IMR-90 (cell line): ENCODE measurements around the gene SCIN. TPM values are rescaled to one million over a fixed set of nuclear protein-coding genes. Genes with fewer than 3 reads are reported as not detected.
A peak's percentile ranks its signal among the peaks of the same experiment; 100 is the strongest.

Experiments used
- ATAC-seq: fragments of 200-7000 bp; cut with Tn5 transposase; 2 replicates; pipeline ENCODE4 v1.9.1; 2020; ENCODE audit warnings: low read depth, mild to moderate bottlenecking, moderate library complexity
- BruUV-seq: library from RNA; stranded (reverse); fragments of 400-500 nt; replicated peaks from 2 replicates; lab custom pipeline; 2021; lab: Mats Ljungman, UMichigan
- CTCF ChIA-PET: fragments of 300-600 bp; formaldehyde crosslinking; extraction: SDS; loops from one replicate; lab custom pipeline; 2021; ENCODE audit warnings: antibody characterized with exemption; lab: Yijun Ruan, JAX
- POLR2A ChIA-PET: fragments of 300-600 bp; sonication (Branson Sonifier 250); formaldehyde crosslinking; loops from one replicate; lab custom pipeline; 2022; ENCODE audit warnings: antibody characterized with exemption; ENCODE audit not compliant: unreplicated experiment; lab: Charles Lee
- DNase-seq: peaks from one replicate; pipeline ENCODE4 v3.0.0; 2013
- H2AFZ ChIP-seq: replicated peaks from 2 replicates; pipeline ENCODE3; 2013; ENCODE audit warnings: low read length, mild to moderate bottlenecking; ENCODE audit not compliant: poor library complexity
- H2AK5ac ChIP-seq: 2 replicates; pipeline ENCODE4 v1.6.1; 2013; ENCODE audit warnings: low read depth, low read length, inconsistent platforms
- H2AK9ac ChIP-seq: replicated peaks from 2 replicates; pipeline ENCODE3; 2013; ENCODE audit warnings: mild to moderate bottlenecking, low read depth, low read length, moderate library complexity; ENCODE audit not compliant: poor library complexity
- H2BK120ac ChIP-seq: 2 replicates; pipeline ENCODE4 v1.6.1; 2013; ENCODE audit warnings: low read depth, low read length, inconsistent platforms
- H2BK15ac ChIP-seq: 3 replicates; pipeline ENCODE4 v1.6.1; 2013; ENCODE audit warnings: low read depth, low read length, inconsistent platforms
- H2BK20ac ChIP-seq: 2 replicates; pipeline ENCODE4 v1.6.1; 2013; ENCODE audit warnings: low read depth, mild to moderate bottlenecking, inconsistent platforms, low read length, moderate library complexity
- H2BK5ac ChIP-seq: 2 replicates; pipeline ENCODE4 v1.6.1; 2013; ENCODE audit warnings: mild to moderate bottlenecking, low read depth, low read length, inconsistent platforms; ENCODE audit not compliant: poor library complexity, severe bottlenecking
- H3K14ac ChIP-seq: replicated peaks from 2 replicates; pipeline ENCODE4 v1.6.1; 2013; ENCODE audit warnings: low read depth, low read length, inconsistent platforms
- H3K18ac ChIP-seq: 2 replicates; pipeline ENCODE4 v1.6.1; 2013; ENCODE audit warnings: low read depth, low read length, control low read depth
- H3K23ac ChIP-seq: 2 replicates; pipeline ENCODE4 v1.6.1; 2013; ENCODE audit warnings: low read depth, low read length, inconsistent platforms
- H3K27ac ChIP-seq: 2 replicates; pipeline ENCODE4 v1.5.1; 2013; ENCODE audit warnings: mild to moderate bottlenecking, control low read depth, low read length; ENCODE audit not compliant: insufficient read depth
- H3K27me3 ChIP-seq: 2 replicates; pipeline ENCODE4 v1.6.1; 2013; ENCODE audit warnings: low read length; ENCODE audit not compliant: control insufficient read depth, insufficient read depth
- H3K36me3 ChIP-seq: 2 replicates; pipeline ENCODE4 v1.6.1; 2013; ENCODE audit warnings: low read length, mixed read lengths; ENCODE audit not compliant: control insufficient read depth, insufficient read depth
- H3K4ac ChIP-seq: 2 replicates; pipeline ENCODE4 v1.6.1; 2013; ENCODE audit warnings: low read depth, low read length, inconsistent platforms
- H3K4me1 ChIP-seq: 2 replicates; pipeline ENCODE4 v1.6.1; 2013; ENCODE audit warnings: low read length, mixed read lengths; ENCODE audit not compliant: control insufficient read depth, insufficient read depth
- H3K4me2 ChIP-seq: 2 replicates; pipeline ENCODE4 v1.6.1; 2013; ENCODE audit warnings: low read depth, mild to moderate bottlenecking, control low read depth, low read length, moderate library complexity
- H3K4me3 ChIP-seq: 2 replicates; pipeline ENCODE4 v1.5.1; 2013; ENCODE audit warnings: low read depth, mild to moderate bottlenecking, control low read depth, low read length, moderate library complexity; ENCODE audit not compliant: insufficient read depth
- H3K56ac ChIP-seq: 2 replicates; pipeline ENCODE4 v1.6.1; 2013; ENCODE audit warnings: low read length, inconsistent platforms; ENCODE audit not compliant: insufficient read depth; ENCODE audit errors: extremely low read depth
- H3K79me1 ChIP-seq, 2 experiments: 2 replicates each; pipeline ENCODE4 v1.6.1; 2013; ENCODE audit warnings: low read length in 2 of 2, inconsistent platforms in 1 of 2, low read depth in 1 of 2
- H3K9ac ChIP-seq: 2 replicates; pipeline ENCODE4 v1.6.1; 2013; ENCODE audit warnings: low read depth, low read length, control low read depth
- H3K9me1 ChIP-seq: 2 replicates; pipeline ENCODE4 v1.6.1; 2013; ENCODE audit warnings: low read length, inconsistent platforms; ENCODE audit not compliant: insufficient read depth
- H3K9me3 ChIP-seq: 2 replicates; pipeline ENCODE4 v1.6.1; 2013; ENCODE audit warnings: low read length; ENCODE audit not compliant: control insufficient read depth, insufficient read depth
- H4K20me1 ChIP-seq: 2 replicates; pipeline ENCODE4 v1.6.1; 2013; ENCODE audit warnings: low read length, inconsistent platforms; ENCODE audit not compliant: insufficient read depth
- H4K5ac ChIP-seq: 2 replicates; pipeline ENCODE4 v1.6.1; 2013; ENCODE audit warnings: mild to moderate bottlenecking, low read depth, low read length, control low read depth
- H4K8ac ChIP-seq, 2 experiments: 2 replicates each; pipeline ENCODE4 v1.6.1; 2013; ENCODE audit warnings: low read depth in 2 of 2, low read length in 2 of 2, control low read depth in 1 of 2, inconsistent platforms in 1 of 2
- H4K91ac ChIP-seq: 2 replicates; pipeline ENCODE4 v1.6.1; 2013; ENCODE audit warnings: low read depth, low read length, inconsistent platforms; ENCODE audit not compliant: insufficient read depth
- BHLHE40 ChIP-seq: fragments of 150-350 bp; IDR thresholded peaks from 2 replicates; pipeline ENCODE4 v1.6.1; 2016; ENCODE audit warnings: mild to moderate bottlenecking, low read depth, low read length
- CEBPB ChIP-seq: IDR thresholded peaks from 2 replicates; pipeline ENCODE4 v1.6.1; 2012; ENCODE audit warnings: low read depth, low read length, improper control_type of control experiment
- CHD1 ChIP-seq: IDR thresholded peaks from 2 replicates; pipeline ENCODE4 v1.6.1; 2012; ENCODE audit warnings: low read depth, low read length, improper control_type of control experiment
- CTCF ChIP-seq: conservative IDR thresholded peaks from 2 replicates; pipeline ENCODE4 v1.5.1; 2012; ENCODE audit warnings: mild to moderate bottlenecking, low read depth, low read length, improper control_type of control experiment
- ELK1 ChIP-seq: fragments of 150-350 bp; IDR thresholded peaks from 2 replicates; pipeline ENCODE4 v1.6.1; 2016; ENCODE audit warnings: low read depth, mild to moderate bottlenecking, low read length, moderate library complexity, borderline replicate concordance
- FOS ChIP-seq: fragments of 150-350 bp; IDR thresholded peaks from 2 replicates; pipeline ENCODE4 v1.6.1; 2016; ENCODE audit warnings: low read depth, low read length
- MAFK ChIP-seq: IDR thresholded peaks from 2 replicates; pipeline ENCODE4 v1.6.1; 2012; ENCODE audit warnings: low read depth, low read length, improper control_type of control experiment
- MAZ ChIP-seq: IDR thresholded peaks from 2 replicates; pipeline ENCODE4 v1.6.1; 2012; ENCODE audit warnings: low read depth, mild to moderate bottlenecking, low read length, improper control_type of control experiment, moderate library complexity, borderline replicate concordance
- MXI1 ChIP-seq: IDR thresholded peaks from 2 replicates; pipeline ENCODE4 v1.6.1; 2012; ENCODE audit warnings: low read depth, mild to moderate bottlenecking, low read length, moderate library complexity, borderline replicate concordance
- POLR2A ChIP-seq: IDR thresholded peaks from 2 replicates; pipeline ENCODE4 v1.6.1; 2012; ENCODE audit warnings: mild to moderate bottlenecking, low read depth, low read length
- RAD21 ChIP-seq: IDR thresholded peaks from 2 replicates; pipeline ENCODE4 v1.6.1; 2012; ENCODE audit warnings: low read length, improper control_type of control experiment
- RCOR1 ChIP-seq: IDR thresholded peaks from 2 replicates; pipeline ENCODE4 v1.6.1; 2012; ENCODE audit warnings: mild to moderate bottlenecking, low read length, improper control_type of control experiment; ENCODE audit not compliant: insufficient replicate concordance
- RFX5 ChIP-seq: IDR thresholded peaks from 2 replicates; pipeline ENCODE4 v1.8.0; 2012; ENCODE audit warnings: low read depth, mild to moderate bottlenecking, low read length, moderate library complexity
- SMC3 ChIP-seq: fragments of 150-350 bp; IDR thresholded peaks from 2 replicates; pipeline ENCODE4 v1.6.1; 2016; ENCODE audit warnings: low read depth, mild to moderate bottlenecking, antibody characterized with exemption, low read length, moderate library complexity
- USF2 ChIP-seq: fragments of 150-350 bp; IDR thresholded peaks from 2 replicates; pipeline ENCODE4 v1.6.1; 2017; ENCODE audit warnings: mild to moderate bottlenecking, antibody characterized with exemption, low read length, low read depth
- WGBS, 2 experiments: methylation state at CpG; one replicate each; pipeline versions ENCODE4 v1.1.5 to v1.1.7; 2013; ENCODE audit warnings: missing lambda C conversion rate in 2 of 2; ENCODE audit not compliant: insufficient read length in 1 of 2; ENCODE audit errors: extremely low coverage in 2 of 2; 5-methylcytosine and 5-hydroxymethylcytosine counted together
- dilution Hi-C: fragments of 300-500 bp; cut with HindIII; formaldehyde crosslinking; loops from one replicate; pipeline ENCODE4 v1.14.3; 2018; ENCODE audit warnings: low sequenced_read_pairs; ENCODE audit not compliant: unreplicated experiment
- in situ Hi-C: fragments of 300-500 bp; cut with MboI; formaldehyde crosslinking; loops from 3 replicates; pipeline ENCODE4 v1.14.3; 2019; ENCODE audit warnings: low sequenced_read_pairs, inconsistent platforms, mixed read lengths
- intact Hi-C: fragments of 100-400 bp; cut with micrococcal nuclease; formaldehyde crosslinking; loops from 2 replicates; pipeline ENCODE4 v1.10.0; 2022
- polyA plus RNA-seq, 3 experiments: library from polyadenylated mRNA; depleted of rRNA; stranded (reverse); fragments of >200 nt; gene quantifications; 2 replicates each; pipeline ENCODE4 v1.2.3, GENCODE V29; 2012; ENCODE audit warnings: low replicate concordance in 1 of 3
- total RNA-seq: library from RNA; depleted of rRNA; stranded (reverse); fragments of >200 nt; gene quantifications from 2 replicates; pipeline ENCODE4 v1.2.3, GENCODE V29; 2012

SCIN gene
- total and polyA plus RNA-seq, 2 of the 4 experiments (the other 2 are of a cell fraction): under 0.01 to 0.05 TPM

- Histone ChIP-seq H2BK120ac (no peak overlapping the region), H3K9me1 (no peaks in the 10 kb centered on the region), H2BK5ac (no peak overlapping the region), H2AFZ (no peak overlapping the region), H3K9ac (no peak overlapping the region), H3K9me3 (no peaks in the 10 kb centered on the region), H4K8ac (no peak overlapping the region), H4K5ac (no peak overlapping the region), H4K91ac (no peak overlapping the region), H3K36me3 (no peaks in the 10 kb centered on the region), H3K27ac (no peak overlapping the region), H3K4me2 (peak overlapping the region; percentile 3), H2BK20ac (no peak overlapping the region), H3K4me3 (no peak overlapping the region), H3K14ac (no peak overlapping the region), H3K79me1 (peaks cover 11 to 24% of the 10 kb centered on the region in 2 experiments), H2BK15ac (no peak overlapping the region), H3K23ac (no peak overlapping the region), H3K27me3 (no peaks in the 10 kb centered on the region), H3K18ac (no peak overlapping the region), H4K20me1 (no peaks in the 10 kb centered on the region), H3K56ac (no peak overlapping the region), H3K4me1 (no peaks in the 10 kb centered on the region), H2AK9ac (no peak overlapping the region), H2AK5ac (no peak overlapping the region), H3K4ac (no peak overlapping the region)
- ATAC-seq (no peak), DNase-seq (no peak)
- in situ Hi-C loops (loop anchor here (25.0 kb wide), 1 partner anchor 422 kb away; no protein-coding TSS in a partner anchor), intact Hi-C loops (loop anchor here (2.0 kb wide), 1 partner anchor 15 kb away; no protein-coding TSS in a partner anchor), dilution Hi-C loops (no loop called here)
- ChIA-PET CTCF (interaction anchor here (0.6 to 1.6 kb wide), 5 partner anchors 54 to 1538 kb away, joined by 3 to 5 read pairs (median 3); no protein-coding TSS in a partner anchor), POLR2A (no interaction called here)
- BruUV-seq: no TSS peak
- WGBS, 2 experiments: no CpG with 5 or more reads among the region's 1 CpG
- TF ChIP-seq FOS (no peak), RAD21 (no peak), CHD1 (no peak), ELK1 (no peak), POLR2A (no peak), CTCF (no peak), SMC3 (no peak), MAFK (no peak), MAZ (no peak), RCOR1 (no peak), RFX5 (no peak), USF2 (no peak), CEBPB (no peak), BHLHE40 (no peak), MXI1 (no peak)
Observed at GRCh38 chr7:12690041-12690878, 119.7 kb downstream of the SCIN start.
